HCT116 (cell line): ENCODE results near the gene C11orf68. TPM values are rescaled to one million over a fixed set of nuclear protein-coding genes. Genes with fewer than 3 reads are reported as not detected.

Source experiments
- ATAC-seq: fragments of 200-7000 bp; cut with Tn5 transposase; 2 replicates; pipeline ENCODE4 v1.9.1; 2020; ENCODE audit warnings: mild to moderate bottlenecking, moderate library complexity
- BruUV-seq: library from RNA; stranded (reverse); fragments of 400-500 nt; replicated peaks from 2 replicates; lab custom pipeline; 2021; lab: Mats Ljungman, UMichigan
- CTCF ChIA-PET: fragments of 300-600 bp; sonication (Branson Sonifier 250); formaldehyde crosslinking; loops from one replicate; lab custom pipeline; 2021; ENCODE audit warnings: antibody characterized with exemption; lab: Charles Lee
- POLR2A ChIA-PET: fragments of 300-600, 350-600 bp; sonication (Branson Sonifier 250); formaldehyde crosslinking; loops from one replicate; lab custom pipeline; 2021; ENCODE audit warnings: antibody characterized with exemption; lab: Charles Lee
- RAD21 ChIA-PET, 2 experiments: fragments of 300-600 bp; sonication (Branson Sonifier 250); formaldehyde crosslinking; loops; one replicate each; lab custom pipeline; 2023; ENCODE audit warnings: low total read pairs in 2 of 2; ENCODE audit not compliant: uncharacterized antibody in 2 of 2, unreplicated experiment in 2 of 2, low non-redundant PET in 1 of 2; lab: Charles Lee
- DNase-seq: peaks from one replicate; pipeline ENCODE4 v3.0.0-alpha.2; 2010; ENCODE audit warnings: low read depth, low spot score
- H2AFZ ChIP-seq: fragments of 200-600 bp; shearing (Covaris generic), sonication (generic); 2 replicates; pipeline ENCODE4 v1.6.1; 2017; ENCODE audit warnings: low read depth, mixed run types, mixed read lengths, antibody characterized with exemption, low read length; ENCODE audit not compliant: poor library complexity, severe bottlenecking
- H3K27ac ChIP-seq: 2 replicates; pipeline ENCODE4 v1.5.1; 2012; ENCODE audit warnings: low read depth, low read length
- H3K27me3 ChIP-seq: fragments of 200-600 bp; sonication (generic); 2 replicates; pipeline ENCODE4 v1.6.1; 2016; ENCODE audit warnings: mixed run types, low read length, mixed read lengths; ENCODE audit not compliant: insufficient read depth
- H3K36me3 ChIP-seq, 2 experiments: fragments of 200-500 bp in 1 of 2; fragments of 200-600 bp in 1 of 2; sonication (Bioruptor generic) in 1 of 2; sonication (generic) in 1 of 2; 2 replicates each; pipeline versions ENCODE4 v1.5.1 to v1.6.1; 2014 to 2016; ENCODE audit warnings: low read length in 2 of 2, inconsistent platforms in 1 of 2, mixed read lengths in 1 of 2, mixed run types in 1 of 2; ENCODE audit not compliant: insufficient read depth in 2 of 2, control insufficient read depth in 1 of 2
- H3K4me1 ChIP-seq, 2 experiments: fragments of 200-600 bp in 1 of 2; sonication (generic) in 1 of 2; 2 replicates each; pipeline versions ENCODE4 v1.5.1 to v1.6.1; 2012 to 2017; ENCODE audit warnings: low read length in 2 of 2, inconsistent platforms in 1 of 2, mild to moderate bottlenecking in 1 of 2, mixed read lengths in 1 of 2, mixed run types in 1 of 2, moderate library complexity in 1 of 2; ENCODE audit not compliant: insufficient read depth in 2 of 2, control insufficient read depth in 1 of 2
- H3K4me2 ChIP-seq: fragments of 200-600 bp; sonication (generic); 2 replicates; pipeline ENCODE4 v1.6.1; 2017; ENCODE audit warnings: mixed run types, low read length, mixed read lengths
- H3K4me3 ChIP-seq, 2 experiments: fragments of 200-600 bp in 1 of 2; sonication (generic) in 1 of 2; replicated peaks in 1 of 2; 2 replicates each; pipeline ENCODE4 v1.5.1; 2011 to 2016; ENCODE audit warnings: low read length in 2 of 2, control low read depth in 1 of 2, low read depth in 1 of 2, mild to moderate bottlenecking in 1 of 2, mixed read lengths in 1 of 2, mixed run types in 1 of 2
- H3K79me2 ChIP-seq: fragments of 200-600 bp; sonication (generic); 2 replicates; pipeline ENCODE4 v1.6.1; 2017; ENCODE audit warnings: mild to moderate bottlenecking, mixed run types, low read length, moderate library complexity, mixed read lengths; ENCODE audit not compliant: insufficient read depth
- H3K9ac ChIP-seq: fragments of 200-600 bp; sonication (generic); 2 replicates; pipeline ENCODE4 v1.6.1; 2016; ENCODE audit warnings: low read length, mixed read lengths
- H3K9me2 ChIP-seq: fragments of 200-600 bp; sonication (generic), shearing (Covaris generic); 2 replicates; pipeline ENCODE4 v1.6.1; 2017; ENCODE audit warnings: mixed run types, mild to moderate bottlenecking, moderate library complexity; ENCODE audit not compliant: insufficient read depth
- H3K9me3 ChIP-seq, 2 experiments: fragments of 200-500 bp in 1 of 2; fragments of 200-600 bp in 1 of 2; sonication (Bioruptor generic) in 1 of 2; sonication (generic) in 1 of 2; 2 replicates each; pipeline ENCODE4 v1.6.1; 2014 to 2017; ENCODE audit warnings: low read length in 2 of 2, mixed read lengths in 2 of 2, inconsistent platforms in 1 of 2, low read depth in 1 of 2, mild to moderate bottlenecking in 1 of 2, mixed run types in 1 of 2, moderate library complexity in 1 of 2; ENCODE audit not compliant: control insufficient read depth in 1 of 2, insufficient read depth in 1 of 2
- H4K20me1 ChIP-seq: fragments of 200-600 bp; sonication (generic), shearing (Covaris generic); 2 replicates; pipeline ENCODE4 v1.6.1; 2017; ENCODE audit warnings: mixed run types, mild to moderate bottlenecking, moderate library complexity; ENCODE audit not compliant: insufficient read depth
- CBX3 ChIP-seq: IDR thresholded peaks from 2 replicates; pipeline ENCODE4 v1.6.1; 2012; ENCODE audit warnings: low read depth
- CEBPB ChIP-seq: IDR thresholded peaks from 2 replicates; pipeline ENCODE4 v1.6.1; 2012; ENCODE audit warnings: low read depth
- JUND ChIP-seq: IDR thresholded peaks from 2 replicates; pipeline ENCODE4 v1.6.1; 2012
- POLR2A ChIP-seq: IDR thresholded peaks from 2 replicates; pipeline ENCODE4 v1.7.0; 2011; ENCODE audit warnings: borderline replicate concordance; ENCODE audit not compliant: insufficient read depth, insufficient read length; ENCODE audit errors: extremely low read depth
- POLR2AphosphoS5 ChIP-seq: IDR thresholded peaks from 2 replicates; pipeline ENCODE4 v1.6.1; 2011; ENCODE audit warnings: mild to moderate bottlenecking, low read depth, low read length, moderate library complexity
- SIN3A ChIP-seq: IDR thresholded peaks from 2 replicates; pipeline ENCODE4 v1.6.1; 2012; ENCODE audit warnings: low read depth
- TCF7L2 ChIP-seq: IDR thresholded peaks from 2 replicates; pipeline ENCODE4 v1.7.0; 2011; ENCODE audit warnings: borderline replicate concordance, inconsistent platforms; ENCODE audit not compliant: insufficient read depth, insufficient read length; ENCODE audit errors: extremely low read depth
- YY1 ChIP-seq: IDR thresholded peaks from 2 replicates; pipeline ENCODE4 v1.6.1; 2011; ENCODE audit warnings: low read length, low read depth, moderate library complexity, mild to moderate bottlenecking; ENCODE audit not compliant: insufficient replicate concordance; ENCODE audit errors: extremely low read depth
- ZFX ChIP-seq: fragments of 450-650 bp; IDR thresholded peaks from 2 replicates; pipeline ENCODE4 v1.6.1; 2017
- intact Hi-C: fragments of 100-400 bp; cut with micrococcal nuclease; formaldehyde crosslinking; loops from 2 replicates; pipeline ENCODE4 v1.10.0; 2022
- total RNA-seq: library from RNA; stranded (reverse); gene quantifications from one replicate; pipeline ENCODE4 v1.2.1, GENCODE V29; 2021; ENCODE audit not compliant: unreplicated experiment
- TF ChIP-seq, protein P1 (sequence below): IDR thresholded peaks from 2 replicates; pipeline ENCODE4 v1.6.1; 2012
- TF ChIP-seq, protein P2 (sequence below): IDR thresholded peaks from 2 replicates; pipeline ENCODE4 v1.6.1; 2011; ENCODE audit warnings: mild to moderate bottlenecking, low read length, moderate library complexity; ENCODE audit not compliant: insufficient replicate concordance; ENCODE audit errors: extremely low read depth
- TF ChIP-seq, protein P3 (sequence below), 3 experiments: fragments of 200-600 bp in 1 of 3; sonication (generic) in 1 of 3; IDR thresholded peaks in 2 of 3; conservative IDR thresholded peaks in 1 of 3; 2 replicates each; pipeline ENCODE4 v1.5.1; 2012 to 2017; ENCODE audit warnings: low read depth in 2 of 3, low read length in 2 of 3, antibody characterized with exemption in 1 of 3, borderline replicate concordance in 1 of 3, control low read depth in 1 of 3, mild to moderate bottlenecking in 1 of 3, mixed read lengths in 1 of 3, mixed run types in 1 of 3, moderate library complexity in 1 of 3; ENCODE audit not compliant: insufficient read depth in 1 of 3

The C11orf68 gene
- total RNA-seq, 1 experiment from 2014 or later, result 49.8 TPM

DNA sequence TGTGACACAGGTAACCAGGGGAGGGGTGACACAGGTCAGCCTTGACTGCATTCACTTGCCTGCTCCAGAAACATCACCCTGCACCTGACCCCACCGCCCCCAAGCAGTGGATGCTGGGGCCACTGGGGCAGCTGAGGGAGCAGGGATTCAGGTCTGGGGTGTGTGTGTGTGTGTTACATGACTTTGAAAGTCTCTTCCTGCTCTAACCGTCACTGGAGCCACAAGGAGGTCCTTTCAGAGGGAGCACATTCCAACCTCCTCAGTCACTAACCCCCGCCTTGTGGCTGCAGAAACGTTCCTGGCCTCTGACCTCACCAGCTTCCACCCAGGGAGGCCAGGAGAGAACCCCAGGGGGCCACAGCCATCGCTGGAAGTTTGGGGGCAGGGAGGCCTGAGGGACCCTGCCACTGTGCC, 15.8 kb downstream of the C11orf68 start:
- H3K79me2 ChIP-seq, result peaks cover 29% of the 10 kb centered on the region
- H3K9me2 ChIP-seq, result no peaks in the 10 kb centered on the region
- peaks cover 0 to 15% of the 10 kb centered on the region in 2 experiments; a peak in 2 of 4 replicates for H3K36me3 ChIP-seq
- no peak overlapping the region for H2AFZ ChIP-seq
- intact Hi-C loops, result no loop called here
- POLR2A ChIA-PET, result interaction anchor here (0.8 to 10.9 kb wide), 5 partner anchors 9 to 481 kb away, joined by 3 to 124 read pairs (median 7); partner anchors contain the start of genes CCDC85B, FIBP and NEAT1
- TF ChIP-seq, protein P1, sequence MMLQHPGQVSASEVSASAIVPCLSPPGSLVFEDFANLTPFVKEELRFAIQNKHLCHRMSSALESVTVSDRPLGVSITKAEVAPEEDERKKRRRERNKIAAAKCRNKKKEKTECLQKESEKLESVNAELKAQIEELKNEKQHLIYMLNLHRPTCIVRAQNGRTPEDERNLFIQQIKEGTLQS, result no peak
- TF ChIP-seq CBX3 (no peak), JUND (no peak), CEBPB (no peak), POLR2AphosphoS5 (peak; percentile 50), SIN3A (no peak), POLR2A (no peak), TCF7L2 (peak; percentile 39), ZFX (no peak), YY1 (peak; percentile 23)
- TF ChIP-seq, protein P2, sequence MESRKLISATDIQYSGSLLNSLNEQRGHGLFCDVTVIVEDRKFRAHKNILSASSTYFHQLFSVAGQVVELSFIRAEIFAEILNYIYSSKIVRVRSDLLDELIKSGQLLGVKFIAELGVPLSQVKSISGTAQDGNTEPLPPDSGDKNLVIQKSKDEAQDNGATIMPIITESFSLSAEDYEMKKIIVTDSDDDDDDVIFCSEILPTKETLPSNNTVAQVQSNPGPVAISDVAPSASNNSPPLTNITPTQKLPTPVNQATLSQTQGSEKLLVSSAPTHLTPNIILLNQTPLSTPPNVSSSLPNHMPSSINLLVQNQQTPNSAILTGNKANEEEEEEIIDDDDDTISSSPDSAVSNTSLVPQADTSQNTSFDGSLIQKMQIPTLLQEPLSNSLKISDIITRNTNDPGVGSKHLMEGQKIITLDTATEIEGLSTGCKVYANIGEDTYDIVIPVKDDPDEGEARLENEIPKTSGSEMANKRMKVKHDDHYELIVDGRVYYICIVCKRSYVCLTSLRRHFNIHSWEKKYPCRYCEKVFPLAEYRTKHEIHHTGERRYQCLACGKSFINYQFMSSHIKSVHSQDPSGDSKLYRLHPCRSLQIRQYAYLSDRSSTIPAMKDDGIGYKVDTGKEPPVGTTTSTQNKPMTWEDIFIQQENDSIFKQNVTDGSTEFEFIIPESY, result peak; percentile 46
- TF ChIP-seq, protein P3, sequence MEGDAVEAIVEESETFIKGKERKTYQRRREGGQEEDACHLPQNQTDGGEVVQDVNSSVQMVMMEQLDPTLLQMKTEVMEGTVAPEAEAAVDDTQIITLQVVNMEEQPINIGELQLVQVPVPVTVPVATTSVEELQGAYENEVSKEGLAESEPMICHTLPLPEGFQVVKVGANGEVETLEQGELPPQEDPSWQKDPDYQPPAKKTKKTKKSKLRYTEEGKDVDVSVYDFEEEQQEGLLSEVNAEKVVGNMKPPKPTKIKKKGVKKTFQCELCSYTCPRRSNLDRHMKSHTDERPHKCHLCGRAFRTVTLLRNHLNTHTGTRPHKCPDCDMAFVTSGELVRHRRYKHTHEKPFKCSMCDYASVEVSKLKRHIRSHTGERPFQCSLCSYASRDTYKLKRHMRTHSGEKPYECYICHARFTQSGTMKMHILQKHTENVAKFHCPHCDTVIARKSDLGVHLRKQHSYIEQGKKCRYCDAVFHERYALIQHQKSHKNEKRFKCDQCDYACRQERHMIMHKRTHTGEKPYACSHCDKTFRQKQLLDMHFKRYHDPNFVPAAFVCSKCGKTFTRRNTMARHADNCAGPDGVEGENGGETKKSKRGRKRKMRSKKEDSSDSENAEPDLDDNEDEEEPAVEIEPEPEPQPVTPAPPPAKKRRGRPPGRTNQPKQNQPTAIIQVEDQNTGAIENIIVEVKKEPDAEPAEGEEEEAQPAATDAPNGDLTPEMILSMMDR (IDR thresholded peaks at IDR 0.05 in 2 of 3, conservative IDR thresholded peaks at IDR 0.05 in 1 of 3; ENCODE audit: borderline replicate concordance in 1 of 3, insufficient read depth in 1 of 3, low read depth in 2 of 3, low read length in 2 of 3), result no peak
- CTCF ChIA-PET, result interaction anchor here (1.3 to 1.6 kb wide), 3 partner anchors 12 to 18 kb away, joined by 3 to 4 read pairs (median 4); partner anchors contain the start of genes CCDC85B and FIBP
- H4K20me1 ChIP-seq, result no peaks in the 10 kb centered on the region
- H3K4me2 ChIP-seq, result peak overlapping the region; percentile 71
- ATAC-seq (peak; percentile 59), DNase-seq (peak; percentile 90)
- no peaks in the 10 kb centered on the region for H3K27me3 ChIP-seq
- H3K4me3 ChIP-seq, result peak overlapping the region in 1 of 2 experiments; percentile 25; a peak in 3 of 4 replicates
- H3K4me1 ChIP-seq, result peaks cover 49 to 85% of the 10 kb centered on the region in 2 experiments
- RAD21 ChIA-PET, result interaction anchor here in 1 of 2 experiments (1.0 kb wide), 1 partner anchor 13 kb away, joined by 3 read pairs; the partner anchor contains the start of gene CCDC85B
- peak overlapping the region; percentile 99 for H3K9ac ChIP-seq
- H3K9me3 ChIP-seq, result no peaks in the 10 kb centered on the region
- BruUV-seq, result no TSS peak
- H3K27ac ChIP-seq, result peak overlapping the region; percentile 86
